Retina (tissue), 1 donor: ENCODE measurements around the gene GPR3.
"Not testable (repeated sequence)": the region's sequence is repeated elsewhere in the genome, so short reads cannot be mapped to it uniquely, and the experiment has no call there.

Experiments used
- DNase-seq: peaks from one replicate; pipeline ENCODE4 v3.0.0-alpha.2; 2016

Gene GPR3

GRCh38 chr1:27430903-27431600, 38.6 kb downstream of the GPR3 start:
- DNase-seq = no peak

GRCh38 chr1:27431601-27431940, 39.1 kb downstream of the GPR3 start:
- no peak for DNase-seq

- DNase-seq = not testable (repeated sequence)
Measured at GRCh38 chr1:27432725-27433124, 40.3 kb downstream of the GPR3 start.

GRCh38 chr1:27433706-27434105, 41.3 kb downstream of the GPR3 start:
- no peak for DNase-seq

GRCh38 chr1:27435566-27436203, 43.3 kb downstream of the GPR3 start:
- no peak for DNase-seq

- no peak for DNase-seq
Measured at GRCh38 chr1:27436204-27437159, 44.1 kb downstream of the GPR3 start.

- no peak for DNase-seq
Measured at GRCh38 chr1:27438621-27439061, 46.2 kb downstream of the GPR3 start.

GRCh38 chr1:27439150-27439549, 46.7 kb downstream of the GPR3 start:
- no peak for DNase-seq

GRCh38 chr1:27444632-27445031, 52.2 kb downstream of the GPR3 start:
- no peak for DNase-seq
